Esophagus squamous epithelium (tissue), 5 donors: ENCODE measurements around the gene RFNG. TPM values are rescaled to one million over a fixed set of nuclear protein-coding genes. Genes with fewer than 3 reads are reported as not detected.

ENCODE experiments used
- DNase-seq: peaks from one replicate; lab custom pipeline; 2025; lab: John Stamatoyannopoulos, UW
- H3K27ac ChIP-seq, 4 donors: fragments of 200-600 bp; sonication (generic); one replicate each; pipeline ENCODE4 v1.5.1; 2016 to 2019; ENCODE audit warnings: mild to moderate bottlenecking in 1 of 4
- H3K27me3 ChIP-seq, 4 donors: fragments of 200-600 bp; sonication (generic); 1 replicate in 3 of 4; 2 replicates in 1 of 4; pipeline versions ENCODE4 v1.5.1 to v1.6.0; 2017 to 2021; ENCODE audit warnings: antibody characterized with exemption in 1 of 4
- H3K36me3 ChIP-seq, 3 donors: fragments of 200-600 bp; sonication (generic); one replicate each; pipeline ENCODE4 v1.5.1; 2016 to 2019
- H3K4me1 ChIP-seq, 3 donors: fragments of 200-600 bp; sonication (generic); one replicate each; pipeline ENCODE4 v1.5.1; 2017 to 2019
- H3K4me3 ChIP-seq, 4 donors: fragments of 200-600 bp; sonication (generic); 1 replicate in 3 of 4; 2 replicates in 1 of 4; pipeline ENCODE4 v1.5.1; 2016 to 2019; ENCODE audit warnings: mild to moderate bottlenecking in 2 of 4, moderate library complexity in 1 of 4
- H3K9me3 ChIP-seq, 3 donors: fragments of 200-600 bp; sonication (generic); one replicate each; pipeline ENCODE4 v1.5.1; 2016 to 2019
- POLR2A ChIP-seq, 4 donors: fragments of 450-650 bp; IDR thresholded peaks; one replicate each; pipeline ENCODE4 v1.6.1; 2017; ENCODE audit warnings: antibody characterized with exemption in 4 of 4, mild to moderate bottlenecking in 4 of 4, moderate library complexity in 3 of 4
- WGBS, 2 donors: methylation state at CpG; one replicate each; pipeline ENCODE4 v1.1.5; 2018; 5-methylcytosine and 5-hydroxymethylcytosine counted together
- intact Hi-C: fragments of 100-400 bp; cut with DNase I; formaldehyde crosslinking; loops from one replicate; pipeline ENCODE4 v1.15.0; 2022
- total RNA-seq, 4 donors: library from RNA; depleted of rRNA; stranded (reverse); fragments of >200 nt; gene quantifications; one replicate each; pipeline ENCODE4 v1.1.0, GENCODE V29; 2016
- TF ChIP-seq, protein P1 (sequence below), 6 experiments: fragments of 450-650 bp in 4 of 6; fragments of 200-600 bp in 2 of 6; sonication (generic) in 2 of 6; IDR thresholded peaks; one replicate each; pipeline ENCODE4 v1.5.1; 2016 to 2019; ENCODE audit warnings: antibody characterized with exemption in 6 of 6, mild to moderate bottlenecking in 4 of 6, moderate library complexity in 4 of 6
- donor health status: DM: yes; HTN: yes; CAD: no.

The RFNG gene
- total RNA-seq, 4 donors from 2014 or later: 24.9 to 38.1 (median 31.2) TPM

DNA sequence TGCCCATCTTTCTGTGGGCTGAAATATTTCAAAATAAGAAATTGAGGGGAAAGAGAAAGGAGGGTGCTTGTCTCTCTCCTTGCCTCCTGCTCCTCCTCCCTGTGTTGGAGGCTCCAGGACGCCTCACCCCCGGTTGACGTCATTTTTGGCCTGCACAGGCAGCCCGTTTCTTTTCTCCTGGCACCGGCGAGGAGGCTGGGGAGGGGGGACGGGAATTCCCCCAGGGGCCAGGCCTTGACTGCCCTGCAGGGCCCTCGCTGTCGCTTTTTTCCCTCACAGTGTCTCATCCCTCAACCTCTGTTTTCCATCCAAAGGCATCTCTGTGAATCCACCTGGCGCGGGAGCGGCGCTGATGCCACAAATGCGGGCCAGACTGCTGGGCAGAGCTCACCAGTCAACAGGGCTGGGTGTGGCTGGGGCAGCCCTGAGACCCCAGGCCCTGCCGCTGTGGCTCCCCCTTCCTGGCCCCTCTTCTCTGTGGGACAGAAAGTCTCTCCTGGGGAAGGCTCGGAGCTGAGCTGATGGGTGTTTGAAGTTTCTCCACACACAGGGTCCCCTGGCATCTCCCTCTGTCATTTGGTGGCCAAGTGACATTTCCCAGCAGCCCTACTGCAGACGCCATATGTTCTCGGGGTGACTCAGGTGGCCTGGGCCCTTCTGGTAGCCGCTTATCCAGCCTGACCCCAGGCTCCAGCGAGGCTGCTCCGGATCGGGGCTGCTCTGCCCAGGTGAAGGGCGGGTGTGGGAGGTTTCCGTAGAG is 45.0 kb downstream of the RFNG start:
- Histone ChIP-seq H3K27me3 (no peaks in the 10 kb centered on the region), H3K4me1 (peaks cover 6 to 40% (median 22%) of the 10 kb centered on the region in 3 donors), H3K27ac (no peak overlapping the region), H3K9me3 (no peaks in the 10 kb centered on the region), H3K36me3 (peaks cover 0 to 26% (median 0%) of the 10 kb centered on the region in 3 donors), H3K4me3 (no peak overlapping the region)
- intact Hi-C loops: no loop called here
- TF ChIP-seq, protein P1, sequence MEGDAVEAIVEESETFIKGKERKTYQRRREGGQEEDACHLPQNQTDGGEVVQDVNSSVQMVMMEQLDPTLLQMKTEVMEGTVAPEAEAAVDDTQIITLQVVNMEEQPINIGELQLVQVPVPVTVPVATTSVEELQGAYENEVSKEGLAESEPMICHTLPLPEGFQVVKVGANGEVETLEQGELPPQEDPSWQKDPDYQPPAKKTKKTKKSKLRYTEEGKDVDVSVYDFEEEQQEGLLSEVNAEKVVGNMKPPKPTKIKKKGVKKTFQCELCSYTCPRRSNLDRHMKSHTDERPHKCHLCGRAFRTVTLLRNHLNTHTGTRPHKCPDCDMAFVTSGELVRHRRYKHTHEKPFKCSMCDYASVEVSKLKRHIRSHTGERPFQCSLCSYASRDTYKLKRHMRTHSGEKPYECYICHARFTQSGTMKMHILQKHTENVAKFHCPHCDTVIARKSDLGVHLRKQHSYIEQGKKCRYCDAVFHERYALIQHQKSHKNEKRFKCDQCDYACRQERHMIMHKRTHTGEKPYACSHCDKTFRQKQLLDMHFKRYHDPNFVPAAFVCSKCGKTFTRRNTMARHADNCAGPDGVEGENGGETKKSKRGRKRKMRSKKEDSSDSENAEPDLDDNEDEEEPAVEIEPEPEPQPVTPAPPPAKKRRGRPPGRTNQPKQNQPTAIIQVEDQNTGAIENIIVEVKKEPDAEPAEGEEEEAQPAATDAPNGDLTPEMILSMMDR (IDR thresholded peaks at IDR 0.05): no peak
- no peak for TF ChIP-seq POLR2A (IDR thresholded peaks at IDR 0.05)
- WGBS, 2 donors: 34 to 44% methylated on average over 7 to 9 of the region's 24 CpGs
- no peak for DNase-seq

DNA sequence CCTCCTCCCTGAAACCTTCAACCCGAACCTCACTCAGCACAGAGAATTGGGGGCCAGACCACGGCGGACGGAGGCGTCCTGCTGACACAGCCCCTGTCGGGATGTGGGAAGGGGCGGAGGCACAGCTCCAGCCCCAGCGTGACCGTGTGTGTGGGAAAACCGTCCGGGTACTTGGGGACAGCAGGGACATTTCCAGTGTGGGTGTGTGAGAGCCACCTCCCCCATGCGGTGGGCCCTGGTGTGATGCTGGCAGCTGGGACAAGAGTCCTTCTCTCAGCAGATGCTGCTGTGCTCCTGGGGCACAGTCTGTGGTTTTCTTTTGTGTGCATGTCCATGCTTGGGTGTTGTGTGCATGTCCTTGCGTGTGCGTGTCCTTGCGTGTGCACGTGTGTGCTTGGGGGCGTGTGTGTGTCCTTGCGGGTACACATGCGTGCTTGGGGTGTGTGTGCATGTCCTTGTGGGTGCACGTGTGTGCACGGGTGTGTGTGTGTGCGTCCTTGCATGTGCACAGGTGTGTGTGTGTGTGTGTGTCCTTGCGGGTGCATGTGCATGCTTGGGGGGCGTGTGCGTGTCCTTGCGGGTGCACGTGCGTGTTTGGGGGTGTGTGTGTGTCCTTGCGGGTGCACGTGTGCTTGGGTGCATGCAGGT is 45.8 kb downstream of the RFNG start:
- WGBS, 2 donors: 76% methylated on average over 11 of the region's 30 CpGs; no CpG with 5 or more reads in 1 of the 2 donors
- no peak overlapping the region for H3K4me3 ChIP-seq
- peaks cover 6 to 44% (median 22%) of the 10 kb centered on the region in 3 donors for H3K4me1 ChIP-seq
- no peak overlapping the region for H3K27ac ChIP-seq
- TF ChIP-seq POLR2A (IDR thresholded peaks at IDR 0.05): no peak
- TF ChIP-seq, protein P1 (IDR thresholded peaks at IDR 0.05): no peak
- DNase-seq: no peak
- no peaks in the 10 kb centered on the region for H3K27me3 ChIP-seq
- no peaks in the 10 kb centered on the region for H3K9me3 ChIP-seq
- intact Hi-C loops: no loop called here
- peaks cover 0 to 17% (median 0%) of the 10 kb centered on the region in 3 donors for H3K36me3 ChIP-seq

DNA sequence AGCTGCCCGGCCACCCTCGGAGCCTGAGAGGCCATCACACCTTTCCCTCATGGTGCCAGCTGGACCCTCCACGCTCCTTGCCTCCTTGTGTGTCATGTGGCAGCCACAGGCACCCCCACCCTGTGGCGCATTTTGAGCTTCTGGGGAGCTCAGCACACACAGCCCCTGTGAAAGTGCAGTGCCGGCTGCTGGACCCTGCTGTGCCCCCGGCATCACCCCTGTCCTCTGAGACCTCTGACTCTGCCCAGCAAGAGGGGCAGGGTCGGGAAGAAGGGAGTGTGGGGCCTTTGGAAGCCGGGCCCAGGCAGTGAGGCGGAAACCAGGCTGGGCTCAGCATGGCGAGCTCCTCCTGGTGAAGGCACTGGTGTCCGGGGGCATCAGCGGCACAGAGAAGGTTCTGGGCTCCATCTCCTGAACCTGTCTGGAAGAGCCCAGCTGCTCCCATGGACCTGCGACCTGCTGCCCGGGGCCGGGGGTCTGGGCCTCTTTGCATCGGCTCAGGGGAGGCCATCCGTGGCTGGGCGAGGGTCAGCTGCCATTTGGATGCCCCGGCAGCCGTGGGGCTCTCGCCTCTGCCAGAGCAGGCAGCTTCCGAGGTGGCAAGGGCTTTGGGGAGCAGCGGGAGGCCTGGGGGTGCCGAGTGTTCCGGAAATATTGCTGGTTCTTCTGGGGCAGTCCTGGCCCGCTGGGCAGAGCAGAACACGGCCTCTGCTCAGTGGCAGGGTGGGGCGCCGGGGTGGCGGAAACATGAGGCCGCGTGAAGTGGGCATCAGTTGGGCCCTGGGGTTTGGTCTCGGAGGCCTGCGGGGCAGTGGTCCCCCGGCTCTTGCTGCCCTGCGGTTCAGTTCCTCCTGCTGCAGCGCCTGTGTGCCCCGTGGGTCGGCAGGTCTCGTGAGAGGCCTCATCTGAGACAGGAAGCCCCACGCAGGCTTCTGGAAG is 46.8 kb downstream of the RFNG start:
- H3K27me3 ChIP-seq: no peaks in the 10 kb centered on the region
- H3K36me3 ChIP-seq: peaks cover 0 to 10% (median 0%) of the 10 kb centered on the region in 3 donors
- H3K4me1 ChIP-seq: peaks cover 6 to 53% (median 22%) of the 10 kb centered on the region in 3 donors
- TF ChIP-seq, protein P1 (IDR thresholded peaks at IDR 0.05): no peak
- no peak overlapping the region for H3K4me3 ChIP-seq
- H3K27ac ChIP-seq: peak overlapping the region in 2 of 4 donors; percentile 58 to 63
- intact Hi-C loops: no loop called here
- no peak for DNase-seq
- H3K9me3 ChIP-seq: no peaks in the 10 kb centered on the region
- 93% methylated on average over 3 of the region's 41 CpGs; no CpG with 5 or more reads in 1 of the 2 donors for WGBS, 2 donors

DNA sequence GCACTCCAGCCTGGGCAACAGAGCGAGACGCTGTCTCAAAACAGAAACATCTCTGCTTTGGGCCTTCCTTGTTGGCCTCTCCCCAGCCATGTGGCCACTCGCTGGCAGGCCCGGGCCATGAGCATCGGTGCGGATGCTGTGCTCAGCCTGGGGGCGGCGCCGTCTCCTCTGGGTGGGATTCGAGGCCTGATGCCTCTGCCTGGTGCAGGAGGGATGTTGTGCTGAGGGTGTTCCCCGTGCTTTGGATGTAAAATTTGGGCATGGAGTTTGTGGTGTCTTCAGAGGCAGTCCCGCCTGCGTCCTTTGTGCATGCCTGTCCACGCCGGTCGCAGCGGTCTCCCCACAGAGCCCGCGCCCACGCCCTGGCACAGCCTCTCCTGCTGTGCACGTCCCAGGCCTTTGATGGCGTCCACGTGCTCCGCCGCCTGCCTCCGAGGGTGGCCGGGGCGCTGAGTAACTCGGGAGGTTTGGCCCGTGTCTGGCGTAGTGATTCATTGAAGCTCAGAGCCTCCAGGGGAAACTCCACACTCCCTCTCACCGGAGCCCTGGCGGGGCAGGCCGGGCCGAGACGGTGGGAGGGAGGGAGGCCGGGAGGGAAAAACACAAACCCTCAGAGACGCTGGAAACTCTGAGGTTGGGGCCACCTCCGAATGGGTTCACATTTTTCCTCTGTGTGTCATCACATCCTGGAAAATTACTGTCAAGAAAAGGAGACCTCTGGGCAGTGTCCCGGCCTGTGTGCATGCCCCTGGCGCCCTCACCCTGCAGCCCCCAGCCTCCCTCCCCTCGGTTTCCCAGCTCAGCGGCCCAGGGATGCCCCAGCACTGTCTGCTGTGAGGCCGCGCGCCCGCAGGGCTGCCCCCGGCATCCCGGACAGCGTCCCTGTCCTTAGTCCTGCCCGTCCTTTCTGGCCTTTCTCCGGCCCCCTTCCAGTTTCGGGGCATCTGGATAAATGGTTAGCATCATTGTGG is 47.9 kb downstream of the RFNG start:
- no peak for DNase-seq
- H3K36me3 ChIP-seq: peaks cover 0 to 2% (median 0%) of the 10 kb centered on the region in 3 donors
- intact Hi-C loops: no loop called here
- 27 to 32% methylated on average over 24 to 27 of the region's 53 CpGs for WGBS, 2 donors
- peak overlapping the region in 1 of 4 donors; percentile 17 for H3K4me3 ChIP-seq
- no peaks in the 10 kb centered on the region for H3K27me3 ChIP-seq
- peaks cover 6 to 53% (median 22%) of the 10 kb centered on the region in 3 donors for H3K4me1 ChIP-seq
- TF ChIP-seq POLR2A (IDR thresholded peaks at IDR 0.05): no peak
- TF ChIP-seq, protein P1 (IDR thresholded peaks at IDR 0.05): no peak
- peak overlapping the region in 2 of 4 donors; percentile 58 to 63 for H3K27ac ChIP-seq
- H3K9me3 ChIP-seq: no peaks in the 10 kb centered on the region
